Measurements from ENCODE around the gene LHFPL6.
A peak's percentile ranks its signal among the peaks of the same experiment; 100 is the strongest.

The LHFPL6 gene

GRCh38 chr13:39505151-39505550, 97.8 kb downstream of the LHFPL6 start:
- no peak for DNase-seq (ENCODE audit: extremely low spot score)
- 0 out of 2 replicates have a peak, but pooled peaks have one; percentile 7 for TF ChIP-seq PKNOX1 (IDR thresholded peaks at IDR 0.05)
- TF ChIP-seq HDGF (IDR thresholded peaks at IDR 0.05; ENCODE audit: borderline replicate concordance), result no peak
- TF ChIP-seq TARDBP (IDR thresholded peaks at IDR 0.05), result no peak
- no peak for TF ChIP-seq SUZ12 (IDR thresholded peaks at IDR 0.05)
- no peak for TF ChIP-seq L3MBTL2 (conservative IDR thresholded peaks at IDR 0.05)
- CTCF ChIA-PET, result no interaction called here
- POLR2A ChIA-PET, result no interaction called here

- ChIA-PET POLR2A (no interaction called here), CTCF (no interaction called here)
- DNase-seq (ENCODE audit: extremely low spot score), result no peak
- TF ChIP-seq ELF4 (IDR thresholded peaks at IDR 0.05), result no peak
- no peak for TF ChIP-seq ZNF384 (IDR thresholded peaks at IDR 0.05)
- no peak for TF ChIP-seq NFRKB (IDR thresholded peaks at IDR 0.05)
- no peak for TF ChIP-seq ARNT (IDR thresholded peaks at IDR 0.05)
- no peak for TF ChIP-seq L3MBTL2 (conservative IDR thresholded peaks at IDR 0.05)
- no peak for TF ChIP-seq LEF1 (IDR thresholded peaks at IDR 0.05; ENCODE audit: borderline replicate concordance)
- TF ChIP-seq SUZ12 (IDR thresholded peaks at IDR 0.05), result no peak
- no peak for TF ChIP-seq HDGF (IDR thresholded peaks at IDR 0.05; ENCODE audit: borderline replicate concordance)
- TF ChIP-seq PKNOX1 (IDR thresholded peaks at IDR 0.05), result no peak
- no peak for TF ChIP-seq TARDBP (IDR thresholded peaks at IDR 0.05)
- no peak for TF ChIP-seq FOXK2 (IDR thresholded peaks at IDR 0.05)
- TF ChIP-seq FOXA1 (IDR thresholded peaks at IDR 0.05), result no peak
- no peak for TF ChIP-seq SP1 (IDR thresholded peaks at IDR 0.05)
- TF ChIP-seq BHLHE40 (IDR thresholded peaks at IDR 0.05; ENCODE audit: borderline replicate concordance), result no peak
- no peak for TF ChIP-seq CTBP1 (IDR thresholded peaks at IDR 0.05; ENCODE audit: borderline replicate concordance)
- no peak for TF ChIP-seq FOXM1 (IDR thresholded peaks at IDR 0.05; ENCODE audit: borderline replicate concordance)
Observed at GRCh38 chr13:39503048-39503447, 99.9 kb downstream of the LHFPL6 start.

- POLR2A ChIA-PET, result no interaction called here
- no peak for DNase-seq (ENCODE audit: extremely low spot score)
- CTCF ChIA-PET, result no interaction called here
- TF ChIP-seq HDGF (IDR thresholded peaks at IDR 0.05; ENCODE audit: borderline replicate concordance) (no peak), NFRKB (IDR thresholded peaks at IDR 0.05) (no peak), FOXA1 (IDR thresholded peaks at IDR 0.05) (no peak), FOXM1 (IDR thresholded peaks at IDR 0.05; ENCODE audit: borderline replicate concordance) (no peak), BHLHE40 (IDR thresholded peaks at IDR 0.05; ENCODE audit: borderline replicate concordance) (no peak), ELF4 (IDR thresholded peaks at IDR 0.05) (no peak), PKNOX1 (IDR thresholded peaks at IDR 0.05) (no peak), ZNF384 (IDR thresholded peaks at IDR 0.05) (no peak), L3MBTL2 (conservative IDR thresholded peaks at IDR 0.05) (no peak), LEF1 (IDR thresholded peaks at IDR 0.05; ENCODE audit: borderline replicate concordance) (no peak), SP1 (IDR thresholded peaks at IDR 0.05) (no peak), TARDBP (IDR thresholded peaks at IDR 0.05) (no peak), SUZ12 (IDR thresholded peaks at IDR 0.05) (no peak), FOXK2 (IDR thresholded peaks at IDR 0.05) (no peak), CTBP1 (IDR thresholded peaks at IDR 0.05; ENCODE audit: borderline replicate concordance) (no peak), ARNT (IDR thresholded peaks at IDR 0.05) (no peak)
Observed at GRCh38 chr13:39501702-39502324, 101.2 kb downstream of the LHFPL6 start.

GRCh38 chr13:39499604-39500003, 103.4 kb downstream of the LHFPL6 start:
- ChIA-PET CTCF (no interaction called here), POLR2A (no interaction called here)
- no peak for TF ChIP-seq ZNF384 (IDR thresholded peaks at IDR 0.05)
- no peak for DNase-seq (ENCODE audit: extremely low spot score)

GRCh38 chr13:39498471-39499114, 104.4 kb downstream of the LHFPL6 start:
- CTCF ChIA-PET, result no interaction called here
- POLR2A ChIA-PET, result no interaction called here
- TF ChIP-seq SUZ12 (IDR thresholded peaks at IDR 0.05) (no peak), ELF4 (IDR thresholded peaks at IDR 0.05) (no peak), FOXK2 (IDR thresholded peaks at IDR 0.05) (no peak), BHLHE40 (IDR thresholded peaks at IDR 0.05; ENCODE audit: borderline replicate concordance) (no peak), FOXM1 (IDR thresholded peaks at IDR 0.05; ENCODE audit: borderline replicate concordance) (no peak), NFRKB (IDR thresholded peaks at IDR 0.05) (no peak), HDGF (IDR thresholded peaks at IDR 0.05; ENCODE audit: borderline replicate concordance) (no peak), PKNOX1 (IDR thresholded peaks at IDR 0.05) (no peak), L3MBTL2 (conservative IDR thresholded peaks at IDR 0.05) (no peak), FOXA1 (IDR thresholded peaks at IDR 0.05) (no peak), TARDBP (IDR thresholded peaks at IDR 0.05) (no peak), ZNF384 (IDR thresholded peaks at IDR 0.05) (no peak), SP1 (IDR thresholded peaks at IDR 0.05) (no peak), ARNT (IDR thresholded peaks at IDR 0.05) (no peak), CTBP1 (IDR thresholded peaks at IDR 0.05; ENCODE audit: borderline replicate concordance) (no peak), LEF1 (IDR thresholded peaks at IDR 0.05; ENCODE audit: borderline replicate concordance) (no peak)
- no peak for DNase-seq (ENCODE audit: extremely low spot score)

Measured in HEK293T (cell line).